Neural progenitor cell (in vitro differentiated cells): ENCODE data around the gene CD1E. TPM values are rescaled to one million over a fixed set of nuclear protein-coding genes. Genes with fewer than 3 reads are reported as not detected.
"Not testable (repeated sequence)": the region's sequence is repeated elsewhere in the genome, so short reads cannot be mapped to it uniquely, and the experiment has no call there.

Experiments
- DNase-seq: peaks from one replicate; pipeline ENCODE4 v3.0.0-alpha.2; 2016; ENCODE audit warnings: low spot score
- H2AFZ ChIP-seq: fragments of 200-600 bp; sonication (generic); replicated peaks from 2 replicates; pipeline ENCODE4 v1.6.1; 2016; ENCODE audit warnings: antibody characterized with exemption
- H3F3A ChIP-seq: fragments of 200-600 bp; sonication (generic); 2 replicates; pipeline ENCODE4 v1.6.1; 2016; ENCODE audit warnings: antibody characterized with exemption, low read depth
- H3K27ac ChIP-seq: fragments of 200-600 bp; sonication (generic); 2 replicates; pipeline ENCODE4 v1.5.1; 2016; ENCODE audit warnings: mild to moderate bottlenecking
- H3K27me3 ChIP-seq: fragments of 200-600 bp; sonication (generic); 2 replicates; pipeline ENCODE4 v1.6.1; 2016; ENCODE audit warnings: mild to moderate bottlenecking, moderate library complexity
- H3K36me3 ChIP-seq: fragments of 200-600 bp; sonication (generic); 2 replicates; pipeline ENCODE4 v1.5.1; 2016
- H3K4me1 ChIP-seq: fragments of 200-600 bp; sonication (generic); 2 replicates; pipeline ENCODE4 v1.6.1; 2016; ENCODE audit warnings: mixed run types
- H3K4me2 ChIP-seq: fragments of 200-600 bp; sonication (generic); 2 replicates; pipeline ENCODE4 v1.6.1; 2016
- H3K4me3 ChIP-seq: fragments of 200-600 bp; sonication (generic); 2 replicates; pipeline ENCODE4 v1.5.1; 2016
- H3K79me2 ChIP-seq: fragments of 200-600 bp; sonication (generic); 2 replicates; pipeline ENCODE4 v1.6.1; 2016; ENCODE audit warnings: low read depth
- H3K9ac ChIP-seq: fragments of 200-600 bp; sonication (generic); 2 replicates; pipeline ENCODE4 v1.6.1; 2016
- H3K9me3 ChIP-seq: fragments of 200-600 bp; sonication (generic); 2 replicates; pipeline ENCODE4 v1.5.1; 2016; ENCODE audit warnings: low read depth
- H4K20me1 ChIP-seq: fragments of 200-600 bp; sonication (generic); 2 replicates; pipeline ENCODE4 v1.6.1; 2016; ENCODE audit warnings: low read depth
- H3K27ac Mint-ChIP-seq: 3 replicates; pipeline ENCODE4 v1.8.0; 2021; ENCODE audit warnings: mixed read lengths
- H3K27me3 Mint-ChIP-seq: 2 replicates; pipeline ENCODE4 v1.8.0; 2022; ENCODE audit warnings: low read depth, mild to moderate bottlenecking, inconsistent platforms, moderate library complexity, mixed read lengths; ENCODE audit not compliant: insufficient read depth
- H3K36me3 Mint-ChIP-seq: 3 replicates; pipeline ENCODE4 v1.8.0; 2021; ENCODE audit warnings: mixed read lengths
- H3K4me1 Mint-ChIP-seq: 3 replicates; pipeline ENCODE4 v1.8.0; 2021; ENCODE audit warnings: mixed read lengths
- H3K4me3 Mint-ChIP-seq: 3 replicates; pipeline ENCODE4 v1.8.0; 2021; ENCODE audit warnings: mild to moderate bottlenecking, moderate library complexity, mixed read lengths
- H3K9me3 Mint-ChIP-seq: 3 replicates; pipeline ENCODE4 v1.8.0; 2020; ENCODE audit warnings: mixed read lengths
- EZH2 ChIP-seq: fragments of 200-600 bp; sonication (generic); IDR thresholded peaks from 2 replicates; pipeline ENCODE4 v1.6.1; 2017; ENCODE audit warnings: antibody characterized with exemption, mild to moderate bottlenecking, moderate library complexity
- EZH2phosphoT487 ChIP-seq: fragments of 200-600 bp; sonication (generic); IDR thresholded peaks from 2 replicates; pipeline ENCODE4 v1.6.1; 2017; ENCODE audit warnings: antibody characterized with exemption
- total RNA-seq: library from RNA; depleted of rRNA; stranded (reverse); fragments of >200 nt; gene quantifications from 2 replicates; pipeline ENCODE4 v1.2.3, GENCODE V29; 2015; ENCODE audit warnings: low replicate concordance
- TF ChIP-seq, protein P1 (sequence below): fragments of 200-600 bp; sonication (generic); IDR thresholded peaks from 2 replicates; pipeline ENCODE4 v1.5.1; 2017; ENCODE audit warnings: antibody characterized with exemption, mild to moderate bottlenecking

The CD1E gene
- total RNA-seq, 1 donor from 2014 or later: not detected

DNA sequence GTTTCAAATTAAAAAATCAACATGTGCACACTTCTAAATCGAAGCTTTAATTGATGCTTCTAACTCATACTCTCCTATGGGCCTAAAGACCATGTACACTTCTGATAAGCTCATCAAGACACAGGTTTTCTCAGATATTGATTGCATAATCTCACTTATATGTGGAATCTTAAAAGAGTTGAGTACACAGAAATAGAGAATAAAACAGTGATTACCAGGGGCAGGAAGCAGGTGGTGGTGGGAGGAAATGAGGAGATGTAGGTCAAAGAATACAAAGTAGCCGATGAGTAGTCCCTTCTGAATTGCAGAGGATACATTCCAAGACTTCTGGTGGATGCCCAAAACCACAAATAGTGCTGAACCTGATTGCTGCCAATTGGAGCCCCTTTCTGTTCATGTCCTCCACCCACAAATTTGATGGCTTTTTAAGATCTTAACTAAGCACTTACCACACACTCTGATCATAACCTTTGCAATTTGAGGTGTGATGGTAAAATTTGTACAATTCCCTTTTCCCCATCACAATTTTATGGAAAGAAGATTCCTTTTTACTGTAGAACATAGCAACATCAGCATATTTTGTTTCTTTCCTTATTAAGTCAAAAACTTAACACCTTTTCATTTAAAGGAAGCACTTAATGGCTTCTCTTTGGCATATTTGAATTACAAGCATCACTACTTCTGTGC, 19.0 kb upstream of the CD1E start:
- H2AFZ ChIP-seq: no peak overlapping the region
- H3K4me2 ChIP-seq: no peak overlapping the region
- H3K9me3 ChIP-seq: no peaks in the 10 kb centered on the region
- TF ChIP-seq EZH2 (no peak), EZH2phosphoT487 (no peak)
- TF ChIP-seq, protein P1, sequence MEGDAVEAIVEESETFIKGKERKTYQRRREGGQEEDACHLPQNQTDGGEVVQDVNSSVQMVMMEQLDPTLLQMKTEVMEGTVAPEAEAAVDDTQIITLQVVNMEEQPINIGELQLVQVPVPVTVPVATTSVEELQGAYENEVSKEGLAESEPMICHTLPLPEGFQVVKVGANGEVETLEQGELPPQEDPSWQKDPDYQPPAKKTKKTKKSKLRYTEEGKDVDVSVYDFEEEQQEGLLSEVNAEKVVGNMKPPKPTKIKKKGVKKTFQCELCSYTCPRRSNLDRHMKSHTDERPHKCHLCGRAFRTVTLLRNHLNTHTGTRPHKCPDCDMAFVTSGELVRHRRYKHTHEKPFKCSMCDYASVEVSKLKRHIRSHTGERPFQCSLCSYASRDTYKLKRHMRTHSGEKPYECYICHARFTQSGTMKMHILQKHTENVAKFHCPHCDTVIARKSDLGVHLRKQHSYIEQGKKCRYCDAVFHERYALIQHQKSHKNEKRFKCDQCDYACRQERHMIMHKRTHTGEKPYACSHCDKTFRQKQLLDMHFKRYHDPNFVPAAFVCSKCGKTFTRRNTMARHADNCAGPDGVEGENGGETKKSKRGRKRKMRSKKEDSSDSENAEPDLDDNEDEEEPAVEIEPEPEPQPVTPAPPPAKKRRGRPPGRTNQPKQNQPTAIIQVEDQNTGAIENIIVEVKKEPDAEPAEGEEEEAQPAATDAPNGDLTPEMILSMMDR: no peak
- no peak for DNase-seq
- H3K27me3 Mint-ChIP-seq: no peaks in the 10 kb centered on the region
- no peaks in the 10 kb centered on the region for H3K36me3 Mint-ChIP-seq
- no peaks in the 10 kb centered on the region for H3K4me1 ChIP-seq
- no peaks in the 10 kb centered on the region for H4K20me1 ChIP-seq
- no peak overlapping the region for H3K27ac Mint-ChIP-seq
- no peak overlapping the region for H3K4me3 Mint-ChIP-seq
- no peaks in the 10 kb centered on the region for H3K9me3 Mint-ChIP-seq
- no peaks in the 10 kb centered on the region for H3K4me1 Mint-ChIP-seq
- H3K27me3 ChIP-seq: no peaks in the 10 kb centered on the region
- H3K36me3 ChIP-seq: no peaks in the 10 kb centered on the region
- no peak overlapping the region for H3K4me3 ChIP-seq
- no peaks in the 10 kb centered on the region for H3K79me2 ChIP-seq
- H3F3A ChIP-seq: no peaks in the 10 kb centered on the region
- no peak overlapping the region for H3K9ac ChIP-seq
- no peak overlapping the region for H3K27ac ChIP-seq

DNA sequence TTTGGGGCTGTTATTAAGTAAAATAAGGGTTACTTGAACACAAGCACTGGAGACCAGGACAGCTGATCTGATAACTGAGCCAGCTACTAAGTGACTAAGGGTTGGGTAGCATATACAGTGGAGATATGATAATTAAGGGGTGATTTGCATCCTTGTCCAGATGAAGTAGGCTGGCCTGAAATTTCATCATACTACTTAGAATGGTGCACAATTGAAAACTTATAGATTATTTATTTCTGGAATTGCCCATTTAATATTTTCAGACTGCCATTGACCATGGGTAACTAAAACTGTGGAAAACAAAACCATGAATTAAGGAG, 18.5 kb upstream of the CD1E start:
- no peaks in the 10 kb centered on the region for H3K36me3 ChIP-seq
- no peaks in the 10 kb centered on the region for H4K20me1 ChIP-seq
- no peaks in the 10 kb centered on the region for H3K9me3 ChIP-seq
- no peak overlapping the region for H3K4me2 ChIP-seq
- H3K4me1 Mint-ChIP-seq: no peaks in the 10 kb centered on the region
- H3K4me1 ChIP-seq: no peaks in the 10 kb centered on the region
- no peak overlapping the region for H3K4me3 Mint-ChIP-seq
- no peak for DNase-seq
- H3K9me3 Mint-ChIP-seq: no peaks in the 10 kb centered on the region
- H3K27ac ChIP-seq: no peak overlapping the region
- no peaks in the 10 kb centered on the region for H3K36me3 Mint-ChIP-seq
- TF ChIP-seq EZH2phosphoT487 (no peak), EZH2 (no peak)
- TF ChIP-seq, protein P1: no peak
- H3K4me3 ChIP-seq: no peak overlapping the region
- no peaks in the 10 kb centered on the region for H3F3A ChIP-seq
- no peaks in the 10 kb centered on the region for H3K27me3 ChIP-seq
- H3K9ac ChIP-seq: no peak overlapping the region
- H2AFZ ChIP-seq: no peak overlapping the region
- no peaks in the 10 kb centered on the region for H3K79me2 ChIP-seq
- H3K27ac Mint-ChIP-seq: no peak overlapping the region
- no peaks in the 10 kb centered on the region for H3K27me3 Mint-ChIP-seq

DNA sequence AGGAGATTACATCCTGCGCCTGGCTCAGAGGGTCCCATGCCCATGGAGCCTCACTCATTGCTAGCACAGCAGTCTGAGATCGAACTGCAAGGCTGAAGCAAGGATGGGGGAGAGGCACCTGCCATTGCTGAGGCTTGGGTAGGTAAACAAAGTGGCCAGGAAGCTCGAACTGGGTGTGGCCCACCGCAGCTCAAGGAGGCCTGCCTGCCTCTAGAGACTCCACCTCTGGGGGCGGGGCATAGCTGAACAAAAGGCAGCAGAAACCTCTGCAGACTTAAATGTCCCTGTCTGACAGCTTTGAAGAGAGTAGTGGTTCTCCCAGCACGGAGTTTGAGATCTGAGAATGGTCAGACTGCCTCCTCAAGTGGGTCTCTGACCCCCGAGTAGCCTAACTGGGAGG, 17.3 kb upstream of the CD1E start:
- not testable (repeated sequence) for H3K4me3 ChIP-seq, H3K27ac ChIP-seq, H3K4me3 Mint-ChIP-seq, H3K9me3 ChIP-seq, H3F3A ChIP-seq, H3K9me3 Mint-ChIP-seq, H3K4me2 ChIP-seq, H3K27me3 ChIP-seq, H3K9ac ChIP-seq, H4K20me1 ChIP-seq, DNase-seq, H3K27ac Mint-ChIP-seq, H3K4me1 ChIP-seq, H3K4me1 Mint-ChIP-seq, H3K27me3 Mint-ChIP-seq, H3K36me3 ChIP-seq, H3K36me3 Mint-ChIP-seq, H3K79me2 ChIP-seq
- H2AFZ ChIP-seq: peak overlapping the region; percentile 57

DNA sequence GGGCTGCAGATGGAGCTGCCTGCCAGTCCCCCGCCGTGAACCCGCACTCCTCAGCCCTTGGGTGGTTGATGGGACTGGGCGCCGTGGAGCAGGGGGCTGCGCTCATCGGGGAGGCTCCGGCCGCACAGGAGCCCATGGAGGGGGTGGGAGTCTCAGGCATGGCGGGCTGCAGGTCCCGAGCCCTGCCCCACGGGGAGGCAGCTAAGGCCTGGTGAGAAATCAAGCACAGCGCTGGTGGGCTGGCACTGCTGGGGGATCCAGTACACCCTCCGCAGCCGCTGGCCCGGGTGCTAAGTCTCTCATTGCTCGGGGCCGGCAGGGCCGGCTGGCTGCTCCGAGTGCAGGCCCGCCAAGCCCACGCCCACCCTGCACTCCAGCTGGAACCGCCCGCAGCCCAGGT, 4.7 kb upstream of the CD1E start:
- H3K9ac ChIP-seq, H3K27ac ChIP-seq, H3K4me1 Mint-ChIP-seq, H3K79me2 ChIP-seq, H3K4me1 ChIP-seq, H3K27me3 Mint-ChIP-seq, H3K4me3 Mint-ChIP-seq, H3K27me3 ChIP-seq, H3K4me2 ChIP-seq, H2AFZ ChIP-seq, H3K9me3 Mint-ChIP-seq, DNase-seq, H3F3A ChIP-seq, H3K36me3 Mint-ChIP-seq, H3K27ac Mint-ChIP-seq, H4K20me1 ChIP-seq, H3K4me3 ChIP-seq, H3K36me3 ChIP-seq, H3K9me3 ChIP-seq: not testable (repeated sequence)
